ENCODE data around the gene KCNT2. TPM values are rescaled to one million over a fixed set of nuclear protein-coding genes. Genes with fewer than 3 reads are reported as not detected.

KCNT2 gene
- total RNA-seq, 1 experiment from 2014 or later, result not detected

DNA sequence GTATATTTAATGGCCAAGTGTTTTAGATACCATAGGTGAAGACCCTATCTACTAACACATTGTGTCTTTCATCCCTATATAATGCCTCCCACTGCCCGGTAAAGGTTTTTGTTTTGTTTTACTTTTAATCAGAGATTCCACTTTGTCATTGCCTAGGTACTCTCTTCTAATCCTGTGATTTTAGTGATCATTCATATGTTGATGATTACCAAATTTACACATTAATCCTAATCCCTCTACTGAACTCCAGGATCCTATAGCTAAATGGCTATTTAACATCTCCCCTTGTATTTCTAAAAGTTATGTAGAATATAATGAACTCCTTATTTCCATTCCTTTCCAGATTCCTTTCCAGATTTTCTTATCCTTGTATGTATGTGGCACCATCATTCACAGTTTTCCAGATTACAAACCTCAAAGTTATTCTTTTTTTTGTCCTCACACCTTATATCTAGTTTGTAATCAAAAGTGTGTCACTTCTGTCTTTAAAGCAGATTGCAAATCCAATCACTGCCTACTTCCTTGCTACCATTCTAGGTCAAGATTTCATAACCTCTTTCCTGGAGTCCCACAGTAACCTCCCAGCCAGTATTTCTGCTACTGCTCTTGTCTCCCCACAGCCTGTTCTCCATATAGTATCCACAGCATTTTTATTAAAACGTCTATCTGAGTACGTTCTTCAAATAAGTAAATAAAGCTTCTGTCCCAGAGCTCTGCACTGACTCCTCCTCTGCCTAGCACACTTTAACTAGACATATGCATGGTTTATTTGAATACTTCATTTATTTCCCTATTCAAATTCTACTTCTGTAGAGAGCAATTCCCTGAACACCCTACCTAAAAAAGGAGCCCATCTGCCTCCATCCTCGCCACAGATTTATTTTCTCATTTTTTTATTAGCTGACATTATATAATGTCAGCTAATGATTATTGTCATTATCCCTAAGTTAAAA lies 157.8 kb downstream of the KCNT2 start:
- DNase-seq (ENCODE audit: low read depth), result no peak

DNA sequence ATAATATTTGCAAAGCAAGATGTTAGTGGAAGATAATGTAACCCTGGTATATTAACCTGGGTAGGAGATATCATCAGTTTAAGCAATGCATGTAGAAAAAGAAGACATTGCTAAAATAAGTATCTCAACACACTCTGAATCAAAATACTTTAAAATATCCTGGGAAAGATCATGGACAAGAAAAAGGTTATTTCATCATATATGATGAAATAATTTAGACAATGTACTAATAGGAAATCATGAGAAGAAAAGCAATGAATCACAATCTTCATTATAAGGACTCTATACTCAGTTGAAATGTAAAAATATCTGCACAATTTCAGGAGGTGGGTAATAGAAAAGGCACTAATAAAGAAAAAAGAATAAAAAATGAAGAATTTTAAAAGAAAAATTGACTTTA lies 158.8 kb downstream of the KCNT2 start:
- no peak for DNase-seq (ENCODE audit: low read depth)

DNA sequence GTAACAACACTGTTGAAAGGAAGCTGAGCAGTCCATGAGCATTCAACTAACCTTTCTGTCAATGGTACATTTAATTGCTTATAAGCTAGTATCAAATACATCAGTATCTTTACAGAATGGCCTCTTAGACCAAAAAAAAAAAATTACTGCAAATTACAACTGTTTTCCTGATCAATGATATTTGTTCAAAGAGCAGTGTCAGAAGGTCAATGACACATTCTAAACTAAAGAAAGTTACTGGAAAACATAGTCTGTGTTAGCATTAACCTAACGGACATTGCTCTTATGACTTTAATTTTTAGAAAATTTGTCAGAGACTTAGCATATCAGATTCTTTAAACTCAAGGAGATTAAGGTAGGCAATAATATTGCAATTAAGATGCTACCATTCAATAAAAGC lies 162.5 kb downstream of the KCNT2 start:
- no peak for DNase-seq (ENCODE audit: low read depth)

DNA sequence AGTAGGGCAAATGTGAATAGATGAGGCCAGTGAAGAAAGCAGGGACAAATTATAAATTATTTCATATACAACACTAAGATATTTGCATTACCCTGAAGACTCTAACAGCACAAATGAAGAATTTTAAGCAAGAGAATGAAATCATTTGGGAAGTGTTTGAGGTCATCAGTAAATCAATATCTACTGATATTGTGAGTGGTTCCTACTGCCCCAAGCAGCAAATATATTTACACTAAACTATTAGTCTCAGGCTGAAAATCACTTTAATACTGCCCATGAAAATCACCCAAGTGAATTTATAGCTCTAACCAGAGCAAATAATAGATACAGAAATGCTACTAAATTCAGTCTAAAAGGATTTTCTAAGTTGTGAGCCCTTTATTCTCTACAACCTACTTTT lies 163.6 kb downstream of the KCNT2 start:
- DNase-seq (ENCODE audit: low read depth), result no peak

DNA sequence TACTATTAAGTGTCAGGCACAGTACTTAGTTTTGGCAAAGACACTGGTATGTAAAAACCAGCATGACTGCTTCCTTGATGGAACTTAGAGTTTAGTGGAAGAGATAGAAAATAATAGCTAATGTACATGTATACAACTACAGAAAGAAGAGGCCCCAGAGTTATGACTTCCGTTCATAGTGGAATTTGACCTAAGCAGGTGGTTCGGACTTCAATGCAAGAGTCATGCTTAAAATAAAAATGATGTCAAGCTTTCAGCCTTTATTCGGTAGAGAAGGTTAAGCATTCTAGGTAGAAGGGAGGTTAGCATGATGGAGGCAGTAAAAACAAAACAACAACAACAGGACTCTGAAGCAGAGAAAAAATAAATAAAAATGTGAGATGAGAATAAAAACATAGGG lies 165.9 kb downstream of the KCNT2 start:
- no peak for DNase-seq (ENCODE audit: low read depth)

DNA sequence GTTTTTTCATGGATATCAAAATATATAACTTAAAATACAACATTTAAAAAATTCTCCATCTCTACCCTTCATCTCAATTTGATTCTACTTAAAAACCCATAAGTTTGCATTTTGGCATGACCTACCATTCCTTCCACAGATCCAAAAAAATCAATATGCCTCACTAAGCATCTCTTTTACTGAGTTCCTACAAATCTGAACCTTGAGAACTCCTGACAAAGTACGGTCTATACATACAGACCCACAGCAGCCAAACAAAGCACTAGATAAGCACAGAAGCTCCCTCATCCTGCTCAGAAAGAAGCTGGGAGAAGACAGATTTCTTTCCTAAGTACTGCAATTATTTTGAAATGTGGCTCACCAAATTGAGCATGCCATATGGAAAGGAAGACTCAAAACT lies 167.5 kb downstream of the KCNT2 start:
- no peak for DNase-seq (ENCODE audit: low read depth)

DNA sequence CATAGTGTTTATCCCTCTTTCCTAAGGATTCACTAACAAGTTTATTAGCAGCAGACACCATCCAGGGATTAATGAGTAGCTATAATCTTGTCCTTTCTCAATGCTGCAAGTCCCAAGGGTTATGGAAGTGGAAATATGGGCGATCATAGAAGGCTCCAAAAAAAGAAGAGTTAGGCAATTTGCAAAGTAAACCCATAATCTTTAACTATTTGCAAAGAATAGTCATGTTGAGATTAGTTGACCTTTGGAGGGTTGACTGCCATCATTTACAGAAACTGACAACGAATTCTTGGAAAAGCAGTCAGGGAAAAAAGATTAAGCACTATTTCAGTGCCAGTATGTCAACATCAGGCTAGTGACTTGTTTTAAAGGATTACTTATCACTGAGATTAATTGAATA lies 169.9 kb downstream of the KCNT2 start:
- DNase-seq (ENCODE audit: low read depth), result no peak

DNA sequence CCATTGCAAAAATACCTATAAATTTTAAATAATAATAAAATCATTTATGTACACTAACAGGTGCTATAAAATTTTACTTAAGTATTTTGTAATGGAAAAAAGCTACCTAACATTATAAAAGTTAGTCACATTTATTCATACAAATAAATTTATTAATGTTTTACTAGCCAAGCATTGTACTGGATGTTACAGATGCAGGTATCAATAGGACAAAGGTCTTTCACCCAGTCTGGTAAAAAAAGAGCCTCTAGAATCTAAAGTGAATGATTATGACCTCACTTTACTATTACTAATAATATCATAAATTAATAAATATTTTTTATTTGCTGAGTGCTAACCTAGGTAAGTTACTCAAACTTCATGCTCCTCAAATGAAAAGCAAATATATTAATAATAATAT lies 170.6 kb downstream of the KCNT2 start:
- no peak for DNase-seq (ENCODE audit: low read depth)

DNA sequence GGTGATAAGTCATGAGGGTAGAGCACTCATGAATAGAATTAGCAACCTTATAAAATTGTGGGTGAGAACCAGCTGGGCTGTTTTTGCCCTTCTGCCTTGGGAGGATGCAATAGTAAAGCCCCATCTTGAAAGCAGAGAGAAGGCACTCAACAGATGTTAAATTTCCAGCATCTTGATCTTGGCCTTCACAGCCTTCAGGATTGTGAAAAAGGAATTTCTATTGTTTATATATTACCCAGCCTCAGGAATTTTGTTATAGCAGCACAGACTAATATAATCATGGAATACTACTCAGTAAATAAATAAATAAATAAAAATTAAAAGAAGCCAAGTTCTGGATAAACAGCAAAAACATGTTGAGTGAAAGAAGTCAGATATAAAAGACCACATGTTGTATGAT lies 175.2 kb downstream of the KCNT2 start:
- DNase-seq (ENCODE audit: low read depth), result no peak

DNA sequence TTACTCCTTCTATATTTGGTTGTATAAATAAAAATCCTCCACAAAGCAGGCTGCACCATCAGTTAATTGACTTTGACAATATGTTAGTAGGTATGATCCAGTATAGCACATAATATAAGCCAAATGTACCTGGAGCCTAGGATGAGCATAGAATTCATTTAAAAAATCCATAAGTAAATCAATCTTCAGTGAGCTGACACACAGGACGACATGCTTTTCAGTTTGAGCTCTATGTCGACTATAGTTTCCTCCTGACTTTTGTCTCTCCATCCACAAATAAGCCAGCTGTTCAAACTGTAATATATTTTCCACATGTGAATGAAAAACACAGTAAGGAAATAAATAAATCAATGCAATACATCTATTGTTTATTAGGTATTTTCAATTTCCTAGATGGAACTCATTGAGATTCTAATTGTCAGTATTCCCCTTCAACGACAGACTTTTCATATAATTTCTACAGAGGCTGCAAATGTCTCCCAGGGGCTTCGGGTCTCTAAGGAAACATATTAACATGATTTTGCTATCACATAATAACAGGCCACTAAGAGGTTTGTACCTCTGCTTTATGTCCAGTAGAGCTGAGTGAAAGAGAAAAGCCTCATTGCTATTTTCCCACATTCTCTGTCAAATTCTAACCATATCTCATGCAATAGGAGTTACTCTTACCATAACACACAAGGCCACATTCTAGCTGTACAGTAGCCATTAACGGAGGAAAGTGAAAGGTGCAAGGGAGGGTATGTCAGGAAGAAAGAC lies 180.1 kb downstream of the KCNT2 start:
- DNase-seq (ENCODE audit: low read depth), result no peak

DNA sequence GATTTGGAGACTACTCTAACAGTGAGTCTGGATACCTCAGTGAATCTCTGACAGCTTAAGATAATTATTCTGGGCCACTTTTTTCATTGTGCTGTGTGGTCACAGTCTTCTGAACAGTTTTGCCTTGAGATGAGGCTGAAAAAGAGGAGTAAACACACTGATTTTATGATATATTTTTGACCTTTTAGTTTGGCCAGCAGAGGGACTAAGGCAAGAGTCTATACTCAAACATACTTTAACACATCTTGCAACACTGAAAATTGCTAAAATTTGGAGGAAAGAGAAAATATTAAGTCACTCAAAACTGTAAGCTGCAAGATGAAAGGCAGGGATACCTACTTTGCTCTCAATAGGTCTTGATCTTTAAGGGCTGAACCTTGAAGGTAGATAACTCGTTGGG lies 182.7 kb downstream of the KCNT2 start:
- DNase-seq (ENCODE audit: low read depth), result no peak

DNA sequence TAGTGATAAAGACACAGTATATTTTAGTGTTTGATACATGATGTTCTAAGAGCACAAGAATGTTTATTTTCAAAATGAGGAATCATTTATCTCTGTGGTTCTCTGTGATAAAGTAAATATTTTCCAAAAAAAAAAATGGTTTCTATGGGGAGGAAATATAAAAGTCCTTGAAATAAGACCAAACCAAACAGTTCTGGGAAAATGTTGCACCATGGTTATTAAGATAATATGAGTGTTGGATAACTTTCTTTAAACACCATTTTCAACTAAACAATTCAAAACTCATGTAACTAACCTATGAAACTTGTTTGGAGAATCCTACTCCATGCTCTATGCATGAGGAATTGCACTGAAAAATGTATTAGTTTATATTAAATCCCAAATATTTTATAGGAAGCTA lies 184.6 kb downstream of the KCNT2 start:
- DNase-seq (ENCODE audit: low read depth), result no peak

DNA sequence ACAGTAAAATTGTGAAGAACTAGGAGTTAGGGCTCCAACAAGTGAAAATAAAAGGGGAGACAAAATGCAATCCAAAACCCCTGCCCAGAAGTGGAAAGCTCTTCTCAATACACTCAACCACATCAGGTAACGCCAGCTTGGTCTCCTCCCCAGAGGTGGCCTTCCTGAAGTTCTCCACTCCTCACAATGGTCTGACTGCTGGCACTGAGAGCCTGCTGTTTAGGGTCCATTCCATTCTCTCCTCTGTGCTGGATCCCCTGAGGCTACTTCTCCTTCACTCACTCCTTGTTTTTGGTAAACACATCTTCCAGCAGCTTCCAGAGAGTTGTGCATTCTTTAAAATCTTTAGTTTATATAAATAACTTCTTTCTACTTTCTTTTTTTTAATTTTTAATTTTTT lies 189.5 kb downstream of the KCNT2 start:
- DNase-seq (ENCODE audit: low read depth), result no peak

DNA sequence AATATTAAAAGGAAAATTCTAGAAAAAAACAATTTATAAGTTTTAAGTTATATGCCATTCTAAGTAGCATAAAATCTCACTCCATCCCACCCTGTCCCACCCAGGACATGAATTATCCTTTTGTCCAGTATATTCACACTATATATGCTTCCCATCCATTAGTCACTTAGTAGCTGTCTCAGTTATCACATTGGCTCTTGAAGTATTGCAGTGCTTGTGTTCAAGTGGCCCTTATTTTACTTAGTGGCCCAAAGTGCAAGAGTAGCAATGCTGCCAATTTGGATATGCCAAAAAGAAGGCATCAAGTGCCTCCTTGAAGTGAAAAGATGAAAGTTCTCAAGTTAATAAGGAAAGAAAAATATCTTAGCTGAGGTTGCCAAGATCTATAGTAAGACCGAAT lies 192.3 kb downstream of the KCNT2 start:
- no peak for DNase-seq (ENCODE audit: low read depth)

DNA sequence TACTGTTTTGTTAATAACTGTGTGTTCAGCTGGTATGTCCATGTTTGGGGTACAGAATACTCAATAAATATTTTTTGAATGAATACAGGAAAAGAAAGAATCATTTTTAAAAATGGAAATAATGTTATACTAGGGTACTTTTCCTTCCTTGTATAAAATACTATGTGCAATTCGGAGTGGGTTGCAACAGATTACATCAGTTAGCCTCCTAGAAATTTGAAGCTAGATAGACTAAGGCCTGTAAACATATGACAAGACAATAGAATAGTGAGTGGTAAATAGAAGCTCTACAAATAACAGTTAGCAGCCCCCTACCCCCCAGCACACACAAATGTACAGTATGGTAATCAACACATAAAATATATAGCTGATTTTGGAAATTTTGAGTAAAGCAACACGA lies 195.9 kb downstream of the KCNT2 start:
- no peak for DNase-seq (ENCODE audit: low read depth)

DNA sequence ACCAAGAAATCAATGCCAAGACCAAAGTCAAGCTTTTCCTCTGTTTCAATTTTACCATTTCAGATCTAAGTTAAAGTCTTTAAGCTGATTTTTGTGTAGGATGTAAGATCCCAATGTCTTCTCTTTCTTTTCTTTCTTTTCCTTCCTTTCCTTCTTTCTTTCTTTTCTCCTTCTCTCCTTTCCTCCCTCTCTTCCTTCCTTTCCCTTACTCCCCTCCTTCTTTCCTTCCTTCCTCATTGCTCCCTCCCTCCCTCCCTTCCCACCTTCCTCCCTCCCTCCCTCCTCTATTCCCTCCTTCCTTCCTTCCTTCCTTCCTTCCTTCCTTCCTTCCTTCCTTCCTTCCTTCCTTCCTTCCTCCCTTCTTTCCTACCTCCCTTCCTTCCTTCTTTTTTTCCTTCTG lies 197.5 kb downstream of the KCNT2 start:
- no peak for DNase-seq (ENCODE audit: low read depth)

DNA sequence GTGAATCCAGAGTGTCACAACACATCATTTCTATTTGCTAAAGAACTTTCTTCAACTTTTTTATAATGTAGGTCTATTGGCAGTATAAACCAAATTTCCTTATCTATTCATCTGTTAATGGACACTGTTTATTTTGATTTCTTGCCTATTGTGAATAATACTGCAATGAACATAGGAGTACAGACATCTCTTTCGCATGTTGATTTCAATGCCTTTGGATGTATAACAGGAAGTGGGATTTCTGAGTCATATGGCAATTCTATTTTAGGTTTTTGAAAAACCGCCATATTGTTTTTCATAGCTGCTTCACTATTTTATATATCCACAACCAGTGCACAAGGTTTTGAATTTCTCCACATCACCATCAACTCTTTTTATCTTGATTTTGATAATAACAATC lies 198.7 kb downstream of the KCNT2 start:
- peak; percentile 19 for DNase-seq (ENCODE audit: low read depth)

DNA sequence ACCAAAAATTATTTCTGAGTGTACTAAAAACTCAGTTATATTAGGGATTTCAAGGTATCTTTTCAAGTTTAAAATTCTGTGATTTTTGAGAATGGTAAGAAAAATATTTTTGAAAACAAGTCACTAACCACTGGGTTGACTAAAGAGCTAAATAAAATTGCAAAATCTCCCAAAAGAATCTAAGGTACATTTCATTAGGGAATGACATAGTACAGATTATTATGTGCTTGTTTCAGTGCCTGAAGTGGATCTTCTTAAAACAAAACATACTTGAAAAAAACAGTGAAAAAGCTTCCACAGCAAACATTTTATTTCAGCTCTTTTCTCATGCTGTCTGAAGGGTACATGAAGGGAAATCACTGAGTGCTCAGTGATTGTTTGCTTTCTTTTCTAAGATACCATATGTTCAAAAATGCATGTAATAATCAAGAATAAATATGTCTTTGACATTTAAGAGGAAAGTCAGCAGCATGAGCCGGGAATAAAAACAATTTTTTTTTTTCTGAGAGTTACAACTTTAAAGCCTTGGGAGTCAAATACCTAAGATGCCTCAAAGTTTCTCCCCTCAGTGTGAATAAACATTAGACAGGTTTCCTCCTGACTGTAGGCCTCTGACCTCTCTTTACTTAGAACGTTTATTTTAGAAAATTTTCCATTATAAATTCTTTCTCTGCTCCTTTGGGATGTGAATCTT lies 200.7 kb downstream of the KCNT2 start:
- DNase-seq (ENCODE audit: low read depth), result no peak

DNA sequence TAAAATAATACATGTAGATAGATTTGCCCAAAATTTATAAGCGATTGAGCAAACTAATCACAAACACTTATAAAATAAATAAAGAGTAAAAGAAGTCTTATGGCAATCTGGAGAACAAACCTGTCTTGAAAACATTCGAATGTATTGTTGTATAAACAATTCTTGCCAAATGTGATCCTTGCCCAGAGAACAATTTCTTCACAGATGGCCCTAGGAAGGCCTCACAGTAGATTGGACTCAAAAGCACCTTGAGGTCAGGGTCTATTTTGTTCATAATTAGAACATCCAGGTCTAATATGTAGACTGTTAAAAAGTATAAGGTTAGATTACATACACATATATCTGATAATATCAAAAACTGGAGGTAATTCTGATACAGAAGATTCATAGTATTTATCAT lies 202.4 kb downstream of the KCNT2 start:
- DNase-seq (ENCODE audit: low read depth), result no peak

DNA sequence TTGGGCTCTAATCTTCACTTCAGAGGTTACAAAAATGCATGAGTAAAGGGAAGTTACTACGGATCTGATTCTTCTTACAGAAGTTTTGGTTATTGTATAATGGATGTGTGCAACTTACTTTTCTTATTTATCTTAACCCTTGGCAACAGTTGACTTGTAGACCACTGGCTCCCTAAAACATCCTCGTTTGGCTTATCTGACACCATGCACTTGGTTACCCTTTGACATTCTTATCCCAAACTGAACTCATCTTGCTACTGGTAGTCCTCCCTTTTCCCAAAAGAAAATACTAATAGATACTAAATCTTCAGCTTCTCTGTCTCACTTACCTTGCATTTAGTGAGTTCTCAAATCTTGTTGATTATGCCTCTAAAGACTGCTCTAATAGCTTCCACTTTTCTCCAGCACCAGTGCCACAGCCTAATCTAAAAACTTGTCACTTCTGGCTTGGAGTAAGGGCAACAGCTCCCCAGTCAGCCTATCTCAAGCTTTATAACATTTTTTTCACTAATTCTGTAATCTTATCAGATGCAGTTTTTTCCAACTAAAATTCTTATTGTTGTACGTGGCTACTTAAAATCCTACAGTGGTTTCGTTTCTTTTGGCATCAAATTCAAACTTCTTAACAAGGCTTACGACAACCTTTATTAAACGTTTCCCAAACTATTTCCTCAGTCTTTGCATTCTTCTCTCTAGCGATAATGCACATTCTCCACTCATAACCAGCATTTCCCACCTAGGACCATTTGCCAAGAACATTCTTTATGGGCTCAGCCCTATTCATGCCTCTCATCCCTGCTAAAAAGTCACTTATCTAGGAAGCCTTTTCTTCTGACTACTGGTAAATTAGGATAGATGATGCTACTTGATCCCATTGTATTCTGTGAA lies 204.2 kb downstream of the KCNT2 start:
- no peak for DNase-seq (ENCODE audit: low read depth)

DNA sequence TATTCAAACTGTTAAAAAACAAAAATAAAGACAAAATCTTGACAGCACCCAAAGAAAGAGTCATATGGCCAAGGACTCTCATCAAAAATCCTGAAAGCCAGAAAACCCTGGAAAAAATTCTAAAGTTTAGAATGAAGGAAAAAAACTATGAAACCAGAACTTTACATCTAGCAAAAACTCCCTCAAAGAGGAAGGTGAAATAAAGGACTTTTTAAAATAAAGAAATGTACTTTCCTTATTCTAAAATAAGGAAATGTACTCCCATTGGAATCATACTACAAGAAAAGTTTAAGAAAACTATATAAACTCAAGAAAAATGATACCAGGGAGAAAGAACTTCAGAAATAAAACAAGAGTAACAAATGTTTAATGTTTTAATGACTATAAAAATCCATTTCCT lies 206.3 kb downstream of the KCNT2 start:
- no peak for DNase-seq (ENCODE audit: low read depth)

DNA sequence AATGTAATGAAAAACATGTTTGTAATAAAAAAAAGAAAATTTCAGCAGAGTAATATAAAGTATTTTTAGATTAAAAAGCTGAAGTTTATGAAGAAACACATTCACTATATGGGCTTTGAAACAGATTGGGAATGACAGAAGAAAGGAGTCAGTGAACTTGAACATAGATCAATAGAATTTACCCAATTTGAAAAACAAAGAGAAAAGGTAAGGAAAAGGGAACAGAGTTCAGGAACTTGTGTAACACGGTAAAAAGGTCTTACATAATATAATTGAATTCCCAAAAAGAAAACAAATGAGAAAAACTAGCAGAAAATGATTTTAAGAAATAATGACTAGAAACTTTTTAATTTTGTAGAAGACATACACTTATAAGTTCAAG lies 206.8 kb downstream of the KCNT2 start:
- DNase-seq (ENCODE audit: low read depth), result no peak
